ENCODE results near the gene DIS3. TPM values are rescaled to one million over a fixed set of nuclear protein-coding genes. Genes with fewer than 3 reads are reported as not detected.

Gene DIS3
- total and polyA plus RNA-seq, 9 of the 15 experiments (the other 6 are each of a cell fraction or from before 2014, with no cell fraction given) = 6.0 to 48.9 (median 34.2) TPM

DNA sequence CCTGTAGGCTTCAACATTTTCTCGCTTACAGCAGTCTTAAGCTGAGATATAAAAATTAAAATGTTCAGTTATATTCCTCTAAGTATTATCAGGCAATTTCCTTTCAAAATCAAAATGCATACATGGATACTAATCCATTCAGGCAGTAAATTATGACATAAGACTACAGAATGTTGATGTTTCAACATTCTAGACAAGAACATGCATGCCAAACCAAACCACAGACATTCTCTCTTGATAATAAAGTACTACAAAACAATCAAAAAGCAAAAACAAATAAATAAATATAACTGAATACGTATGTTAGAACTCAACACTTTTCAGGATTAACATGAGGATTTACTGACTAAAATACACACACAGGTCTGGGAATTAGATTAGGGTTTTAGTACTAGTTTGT is 7.7 kb downstream of the DIS3 start:
- Histone ChIP-seq H3K79me2 (ENCODE audit: control insufficient read depth, insufficient read depth, low read length) (peaks cover 20% of the 10 kb centered on the region), H3K9me1 (ENCODE audit: control insufficient read depth, insufficient read depth, low read length) (no peaks in the 10 kb centered on the region), H2AFZ (ENCODE audit: low read depth, low read length) (no peak overlapping the region), H3K9me3 (replicated peaks; ENCODE audit: control insufficient read depth, insufficient read depth, low read depth, low read length) (no peaks in the 10 kb centered on the region), H3K4me2 (ENCODE audit: insufficient read depth, low read length) (no peak overlapping the region), H4K20me1 (replicated peaks; ENCODE audit: control insufficient read depth, insufficient read depth, low read length) (no peaks in the 10 kb centered on the region), H3K36me3 (ENCODE audit: control insufficient read depth, insufficient read depth, low read length) (peaks cover 94% of the 10 kb centered on the region), H3K4me1 (replicated peaks in 1 of 2; ENCODE audit: control insufficient read depth in 2 of 2, insufficient read depth in 2 of 2, low read length in 2 of 2) (no peaks in the 10 kb centered on the region), H3K27me3 (ENCODE audit: control insufficient read depth in 2 of 2, insufficient read depth in 2 of 2, low read length in 2 of 2) (no peaks in the 10 kb centered on the region), H3K27ac (ENCODE audit: extremely low read depth, low read depth, low read length) (no peak overlapping the region), H3K4me3 (no peak overlapping the region), H3K9ac (ENCODE audit: insufficient read depth in 1 of 2, low read depth in 2 of 2, low read length in 2 of 2) (no peak overlapping the region)
- ChIA-PET POLR2A (no interaction called here), CTCF (ENCODE audit: low intra/inter-chr PET ratio) (no interaction called here)
- FAIRE-seq (no peak), DNase-seq (ENCODE audit: extremely low read depth in 1 of 4, low spot score in 3 of 4) (no peak), ATAC-seq (no peak)
- 85% methylated on average over 2 of the region's 2 CpGs for whole genome bisulfite sequencing (ENCODE audit: insufficient coverage, low coverage, missing lambda C conversion rate)
- intact Hi-C loops (cut with micrococcal nuclease) (no loop called here), in situ Hi-C loops (cut with MboI) (no loop called here)
- no TSS peak for BruUV-seq (replicated peaks)
- no peak for TF ChIP-seq DMBX1 (CRISPR knock-in tag; IDR thresholded peaks at IDR 0.05; ENCODE audit: borderline replicate concordance)
- TF ChIP-seq, protein P1, sequence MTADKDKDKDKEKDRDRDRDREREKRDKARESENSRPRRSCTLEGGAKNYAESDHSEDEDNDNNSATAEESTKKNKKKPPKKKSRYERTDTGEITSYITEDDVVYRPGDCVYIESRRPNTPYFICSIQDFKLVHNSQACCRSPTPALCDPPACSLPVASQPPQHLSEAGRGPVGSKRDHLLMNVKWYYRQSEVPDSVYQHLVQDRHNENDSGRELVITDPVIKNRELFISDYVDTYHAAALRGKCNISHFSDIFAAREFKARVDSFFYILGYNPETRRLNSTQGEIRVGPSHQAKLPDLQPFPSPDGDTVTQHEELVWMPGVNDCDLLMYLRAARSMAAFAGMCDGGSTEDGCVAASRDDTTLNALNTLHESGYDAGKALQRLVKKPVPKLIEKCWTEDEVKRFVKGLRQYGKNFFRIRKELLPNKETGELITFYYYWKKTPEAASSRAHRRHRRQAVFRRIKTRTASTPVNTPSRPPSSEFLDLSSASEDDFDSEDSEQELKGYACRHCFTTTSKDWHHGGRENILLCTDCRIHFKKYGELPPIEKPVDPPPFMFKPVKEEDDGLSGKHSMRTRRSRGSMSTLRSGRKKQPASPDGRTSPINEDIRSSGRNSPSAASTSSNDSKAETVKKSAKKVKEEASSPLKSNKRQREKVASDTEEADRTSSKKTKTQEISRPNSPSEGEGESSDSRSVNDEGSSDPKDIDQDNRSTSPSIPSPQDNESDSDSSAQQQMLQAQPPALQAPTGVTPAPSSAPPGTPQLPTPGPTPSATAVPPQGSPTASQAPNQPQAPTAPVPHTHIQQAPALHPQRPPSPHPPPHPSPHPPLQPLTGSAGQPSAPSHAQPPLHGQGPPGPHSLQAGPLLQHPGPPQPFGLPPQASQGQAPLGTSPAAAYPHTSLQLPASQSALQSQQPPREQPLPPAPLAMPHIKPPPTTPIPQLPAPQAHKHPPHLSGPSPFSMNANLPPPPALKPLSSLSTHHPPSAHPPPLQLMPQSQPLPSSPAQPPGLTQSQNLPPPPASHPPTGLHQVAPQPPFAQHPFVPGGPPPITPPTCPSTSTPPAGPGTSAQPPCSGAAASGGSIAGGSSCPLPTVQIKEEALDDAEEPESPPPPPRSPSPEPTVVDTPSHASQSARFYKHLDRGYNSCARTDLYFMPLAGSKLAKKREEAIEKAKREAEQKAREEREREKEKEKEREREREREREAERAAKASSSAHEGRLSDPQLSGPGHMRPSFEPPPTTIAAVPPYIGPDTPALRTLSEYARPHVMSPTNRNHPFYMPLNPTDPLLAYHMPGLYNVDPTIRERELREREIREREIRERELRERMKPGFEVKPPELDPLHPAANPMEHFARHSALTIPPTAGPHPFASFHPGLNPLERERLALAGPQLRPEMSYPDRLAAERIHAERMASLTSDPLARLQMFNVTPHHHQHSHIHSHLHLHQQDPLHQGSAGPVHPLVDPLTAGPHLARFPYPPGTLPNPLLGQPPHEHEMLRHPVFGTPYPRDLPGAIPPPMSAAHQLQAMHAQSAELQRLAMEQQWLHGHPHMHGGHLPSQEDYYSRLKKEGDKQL (CRISPR knock-in tag; IDR thresholded peaks at IDR 0.05; ENCODE audit: borderline replicate concordance) = no peak
- no peak for TF ChIP-seq ZSCAN32 (CRISPR knock-in tag; IDR thresholded peaks at IDR 0.05)
- TF ChIP-seq, protein P2, sequence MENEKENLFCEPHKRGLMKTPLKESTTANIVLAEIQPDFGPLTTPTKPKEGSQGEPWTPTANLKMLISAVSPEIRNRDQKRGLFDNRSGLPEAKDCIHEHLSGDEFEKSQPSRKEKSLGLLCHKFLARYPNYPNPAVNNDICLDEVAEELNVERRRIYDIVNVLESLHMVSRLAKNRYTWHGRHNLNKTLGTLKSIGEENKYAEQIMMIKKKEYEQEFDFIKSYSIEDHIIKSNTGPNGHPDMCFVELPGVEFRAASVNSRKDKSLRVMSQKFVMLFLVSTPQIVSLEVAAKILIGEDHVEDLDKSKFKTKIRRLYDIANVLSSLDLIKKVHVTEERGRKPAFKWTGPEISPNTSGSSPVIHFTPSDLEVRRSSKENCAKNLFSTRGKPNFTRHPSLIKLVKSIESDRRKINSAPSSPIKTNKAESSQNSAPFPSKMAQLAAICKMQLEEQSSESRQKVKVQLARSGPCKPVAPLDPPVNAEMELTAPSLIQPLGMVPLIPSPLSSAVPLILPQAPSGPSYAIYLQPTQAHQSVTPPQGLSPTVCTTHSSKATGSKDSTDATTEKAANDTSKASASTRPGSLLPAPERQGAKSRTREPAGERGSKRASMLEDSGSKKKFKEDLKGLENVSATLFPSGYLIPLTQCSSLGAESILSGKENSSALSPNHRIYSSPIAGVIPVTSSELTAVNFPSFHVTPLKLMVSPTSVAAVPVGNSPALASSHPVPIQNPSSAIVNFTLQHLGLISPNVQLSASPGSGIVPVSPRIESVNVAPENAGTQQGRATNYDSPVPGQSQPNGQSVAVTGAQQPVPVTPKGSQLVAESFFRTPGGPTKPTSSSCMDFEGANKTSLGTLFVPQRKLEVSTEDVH (IDR thresholded peaks at IDR 0.05; ENCODE audit: low read depth, partially characterized antibody) = no peak
- TF ChIP-seq BHLHE40 (IDR thresholded peaks at IDR 0.05; ENCODE audit: low read length) = no peak
- no peak for TF ChIP-seq ETV1 (tag; conservative IDR thresholded peaks at IDR 0.05; ENCODE audit: low read depth)
- TF ChIP-seq MTA1 (IDR thresholded peaks at IDR 0.05; ENCODE audit: borderline replicate concordance) = no peak
- no peak for TF ChIP-seq SIX5 (IDR thresholded peaks at IDR 0.05; ENCODE audit: borderline replicate concordance in 1 of 2, insufficient read depth in 1 of 2, low read depth in 1 of 2, low read length in 2 of 2)
- TF ChIP-seq, protein P3, sequence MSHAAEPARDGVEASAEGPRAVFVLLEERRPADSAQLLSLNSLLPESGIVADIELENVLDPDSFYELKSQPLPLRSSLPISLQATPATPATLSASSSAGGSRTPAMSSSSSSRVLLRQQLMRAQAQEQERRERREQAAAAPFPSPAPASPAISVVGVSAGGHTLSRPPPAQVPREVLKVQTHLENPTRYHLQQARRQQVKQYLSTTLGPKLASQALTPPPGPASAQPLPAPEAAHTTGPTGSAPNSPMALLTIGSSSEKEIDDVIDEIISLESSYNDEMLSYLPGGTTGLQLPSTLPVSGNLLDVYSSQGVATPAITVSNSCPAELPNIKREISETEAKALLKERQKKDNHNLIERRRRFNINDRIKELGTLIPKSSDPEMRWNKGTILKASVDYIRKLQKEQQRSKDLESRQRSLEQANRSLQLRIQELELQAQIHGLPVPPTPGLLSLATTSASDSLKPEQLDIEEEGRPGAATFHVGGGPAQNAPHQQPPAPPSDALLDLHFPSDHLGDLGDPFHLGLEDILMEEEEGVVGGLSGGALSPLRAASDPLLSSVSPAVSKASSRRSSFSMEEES (CRISPR knock-in tag; IDR thresholded peaks at IDR 0.05) = no peak
- no peak for TF ChIP-seq XRCC3 (IDR thresholded peaks at IDR 0.05)
- no peak for TF ChIP-seq FOXM1 (IDR thresholded peaks at IDR 0.05; ENCODE audit: low read depth)
- no peak for TF ChIP-seq FOXM1 (CRISPR knock-in tag; IDR thresholded peaks at IDR 0.05; ENCODE audit: low read depth)
- TF ChIP-seq ZFP30 (CRISPR knock-in tag; IDR thresholded peaks at IDR 0.05; ENCODE audit: borderline replicate concordance) = no peak
